NB4 (cell line): ENCODE measurements around the gene PSG1.

ENCODE experiments used
- MYC ChIP-seq: IDR thresholded peaks from 2 replicates; pipeline ENCODE4 v1.6.1; 2011; ENCODE audit warnings: low read depth, low read length
- POLR2A ChIP-seq: IDR thresholded peaks from 2 replicates; pipeline ENCODE4 v1.6.1; 2011; ENCODE audit warnings: mild to moderate bottlenecking; ENCODE audit not compliant: insufficient read length; ENCODE audit errors: extremely low read depth
- TF ChIP-seq, protein P1 (sequence below): IDR thresholded peaks from one replicate; pipeline ENCODE4 v1.5.1; 2012; ENCODE audit warnings: low read depth, low read length
- TF ChIP-seq, protein P2 (sequence below): IDR thresholded peaks from 2 replicates; pipeline ENCODE4 v1.6.1; 2011; ENCODE audit warnings: low read depth, low read length

- TF ChIP-seq POLR2A = no peak
- TF ChIP-seq, protein P1, sequence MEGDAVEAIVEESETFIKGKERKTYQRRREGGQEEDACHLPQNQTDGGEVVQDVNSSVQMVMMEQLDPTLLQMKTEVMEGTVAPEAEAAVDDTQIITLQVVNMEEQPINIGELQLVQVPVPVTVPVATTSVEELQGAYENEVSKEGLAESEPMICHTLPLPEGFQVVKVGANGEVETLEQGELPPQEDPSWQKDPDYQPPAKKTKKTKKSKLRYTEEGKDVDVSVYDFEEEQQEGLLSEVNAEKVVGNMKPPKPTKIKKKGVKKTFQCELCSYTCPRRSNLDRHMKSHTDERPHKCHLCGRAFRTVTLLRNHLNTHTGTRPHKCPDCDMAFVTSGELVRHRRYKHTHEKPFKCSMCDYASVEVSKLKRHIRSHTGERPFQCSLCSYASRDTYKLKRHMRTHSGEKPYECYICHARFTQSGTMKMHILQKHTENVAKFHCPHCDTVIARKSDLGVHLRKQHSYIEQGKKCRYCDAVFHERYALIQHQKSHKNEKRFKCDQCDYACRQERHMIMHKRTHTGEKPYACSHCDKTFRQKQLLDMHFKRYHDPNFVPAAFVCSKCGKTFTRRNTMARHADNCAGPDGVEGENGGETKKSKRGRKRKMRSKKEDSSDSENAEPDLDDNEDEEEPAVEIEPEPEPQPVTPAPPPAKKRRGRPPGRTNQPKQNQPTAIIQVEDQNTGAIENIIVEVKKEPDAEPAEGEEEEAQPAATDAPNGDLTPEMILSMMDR = no peak
- TF ChIP-seq, protein P2, sequence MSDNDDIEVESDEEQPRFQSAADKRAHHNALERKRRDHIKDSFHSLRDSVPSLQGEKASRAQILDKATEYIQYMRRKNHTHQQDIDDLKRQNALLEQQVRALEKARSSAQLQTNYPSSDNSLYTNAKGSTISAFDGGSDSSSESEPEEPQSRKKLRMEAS = no peak
- no peak for TF ChIP-seq MYC
Observed at GRCh38 chr19:42857544-42857867, 22.0 kb downstream of the PSG1 start.
